ENCODE measurements around the gene RASGEF1C. TPM values are rescaled to one million over a fixed set of nuclear protein-coding genes. Genes with fewer than 3 reads are reported as not detected.

RASGEF1C gene
- total RNA-seq, 1 donor from 2014 or later: 4.8 TPM

GRCh38 chr5:180081481-180081880, 127.5 kb downstream of the RASGEF1C start:
- no peak for DNase-seq

GRCh38 chr5:180080486-180081280, 128.3 kb downstream of the RASGEF1C start:
- no peak for DNase-seq

DNA sequence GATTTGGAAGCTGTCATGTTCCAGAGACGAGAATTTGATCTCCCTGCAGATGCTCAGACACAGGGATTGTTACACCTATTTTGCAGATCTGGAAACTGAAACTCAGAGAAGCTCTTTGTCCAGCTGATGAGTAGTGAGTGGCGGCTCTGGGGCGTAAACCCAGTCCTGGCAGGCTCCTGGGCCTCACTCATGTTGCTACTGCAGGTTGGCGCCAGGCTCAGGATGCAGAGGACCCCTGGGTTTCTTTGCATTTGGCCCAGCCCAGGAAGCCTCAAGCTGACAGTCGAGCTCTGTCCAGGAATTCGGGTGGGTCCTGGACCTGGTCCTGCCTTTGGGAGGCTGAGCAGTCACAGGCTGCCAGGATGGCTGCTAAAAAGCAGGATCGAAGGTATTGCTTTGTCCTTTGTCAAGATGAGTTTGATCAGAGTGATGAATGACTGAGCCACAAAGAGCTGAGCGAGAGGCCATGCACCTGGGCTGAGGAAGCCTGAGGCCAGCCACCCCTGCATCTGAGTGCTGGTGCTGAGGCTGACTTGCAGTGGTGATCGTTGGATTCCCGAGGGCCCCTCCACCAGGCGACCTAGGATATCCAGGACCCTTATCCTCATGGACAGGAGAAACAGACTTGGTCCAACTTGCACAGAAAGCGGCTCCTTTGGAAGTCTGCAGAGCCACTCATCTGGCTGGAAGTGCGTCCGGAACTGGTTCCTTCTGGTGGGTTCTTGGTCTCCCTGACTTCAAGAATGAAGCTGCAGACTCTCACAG, 129.1 kb downstream of the RASGEF1C start:
- no peak for DNase-seq

- DNase-seq: no peak
Observed at GRCh38 chr5:180078348-180078747, 130.7 kb downstream of the RASGEF1C start.

DNA sequence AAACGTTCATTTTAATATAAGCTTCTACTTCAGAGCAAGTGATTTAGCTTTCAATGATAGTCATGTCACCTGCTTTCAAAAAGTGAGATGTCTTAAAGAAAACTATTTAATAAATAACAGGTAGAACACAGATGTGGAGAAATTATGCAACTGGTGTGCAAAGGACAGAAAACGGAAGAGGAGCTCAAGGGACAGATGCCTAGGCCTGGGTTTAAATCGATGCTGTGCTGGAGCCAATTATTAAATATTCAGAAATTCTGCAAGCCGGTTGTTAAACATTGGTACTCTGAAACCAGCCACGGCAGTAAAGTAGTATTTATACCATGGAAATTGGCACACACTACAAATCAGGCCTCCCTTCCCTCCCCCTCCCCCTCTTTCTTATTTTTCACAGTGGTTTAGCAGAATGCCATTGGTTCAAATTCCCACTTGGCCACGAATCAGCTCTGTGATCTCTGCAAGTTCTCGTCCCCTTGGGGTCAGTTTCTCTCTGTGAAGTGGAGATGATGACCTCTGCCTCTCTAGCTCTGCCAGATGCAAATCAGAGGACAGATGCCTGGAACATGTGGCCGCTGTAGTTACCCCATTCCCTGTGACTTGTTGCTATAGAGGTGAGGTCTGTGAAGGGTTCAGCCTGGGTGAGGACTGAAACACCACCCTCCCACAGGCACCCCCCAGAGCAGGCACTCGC, 131.3 kb downstream of the RASGEF1C start:
- DNase-seq: no peak

GRCh38 chr5:180075703-180076102, 133.3 kb downstream of the RASGEF1C start:
- no peak for DNase-seq

- DNase-seq: no peak
Observed at GRCh38 chr5:180074462-180074861, 134.5 kb downstream of the RASGEF1C start.

GRCh38 chr5:180072556-180072955, 136.5 kb downstream of the RASGEF1C start:
- DNase-seq: no peak

DNA sequence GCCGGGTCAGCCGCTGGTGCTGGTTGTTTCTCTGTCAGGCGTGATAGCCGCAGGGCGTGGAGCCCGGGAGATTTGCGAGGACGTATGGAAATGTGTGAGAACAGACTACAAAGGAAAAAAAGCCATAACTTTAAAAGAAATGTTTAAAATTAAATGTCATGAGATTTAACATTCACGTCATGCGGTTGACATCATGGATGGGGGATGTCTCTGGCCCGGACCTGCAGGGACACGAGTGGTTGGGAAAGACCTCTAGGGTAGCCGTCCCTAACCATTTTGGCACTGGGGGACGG, 136.8 kb downstream of the RASGEF1C start:
- no peak for DNase-seq

DNA sequence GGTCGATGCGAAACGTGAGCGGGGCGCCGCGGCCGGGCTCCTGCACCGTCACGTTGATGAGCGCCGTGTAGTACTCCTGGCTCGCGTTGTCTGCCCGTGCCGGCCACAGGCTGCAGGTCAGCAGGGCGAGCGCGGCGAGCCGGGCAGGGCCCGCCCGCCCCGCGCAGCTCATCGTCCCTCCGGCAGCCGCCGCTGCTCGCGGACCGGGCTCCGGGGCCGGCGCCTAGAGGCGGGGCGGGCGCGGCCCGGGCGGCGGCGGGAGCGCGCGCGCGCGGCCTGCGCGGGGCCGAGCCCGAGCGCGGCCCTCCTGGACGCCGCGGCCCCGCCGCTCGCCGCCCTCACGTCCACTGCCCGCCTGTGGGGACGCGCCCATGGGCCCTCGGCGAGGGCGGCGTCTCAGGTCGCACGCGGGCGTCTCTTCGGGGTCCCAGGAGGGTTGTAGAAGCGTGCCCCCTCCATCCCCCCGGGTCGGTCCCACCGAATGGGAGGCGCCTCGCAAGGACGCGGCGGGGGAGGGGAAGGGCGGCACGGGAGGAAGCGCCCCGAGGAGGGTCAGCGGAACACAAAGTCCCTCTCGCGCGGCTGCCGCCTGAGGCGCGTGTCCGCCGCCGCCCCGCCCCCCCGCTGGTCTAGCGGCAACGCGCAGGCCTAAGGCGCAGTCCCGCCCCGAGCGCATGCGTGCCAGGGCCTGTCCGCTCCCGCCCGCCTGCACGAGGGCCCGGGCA, 137.3 kb downstream of the RASGEF1C start, which contains the start of gene RNF130:
Gene RNF130, minus strand, starts transcription at position 229 of the 725 bp plus-strand sequence. Its CDS starts 57 bp downstream, at position 172.
- peak; percentile 97 for DNase-seq

DNA sequence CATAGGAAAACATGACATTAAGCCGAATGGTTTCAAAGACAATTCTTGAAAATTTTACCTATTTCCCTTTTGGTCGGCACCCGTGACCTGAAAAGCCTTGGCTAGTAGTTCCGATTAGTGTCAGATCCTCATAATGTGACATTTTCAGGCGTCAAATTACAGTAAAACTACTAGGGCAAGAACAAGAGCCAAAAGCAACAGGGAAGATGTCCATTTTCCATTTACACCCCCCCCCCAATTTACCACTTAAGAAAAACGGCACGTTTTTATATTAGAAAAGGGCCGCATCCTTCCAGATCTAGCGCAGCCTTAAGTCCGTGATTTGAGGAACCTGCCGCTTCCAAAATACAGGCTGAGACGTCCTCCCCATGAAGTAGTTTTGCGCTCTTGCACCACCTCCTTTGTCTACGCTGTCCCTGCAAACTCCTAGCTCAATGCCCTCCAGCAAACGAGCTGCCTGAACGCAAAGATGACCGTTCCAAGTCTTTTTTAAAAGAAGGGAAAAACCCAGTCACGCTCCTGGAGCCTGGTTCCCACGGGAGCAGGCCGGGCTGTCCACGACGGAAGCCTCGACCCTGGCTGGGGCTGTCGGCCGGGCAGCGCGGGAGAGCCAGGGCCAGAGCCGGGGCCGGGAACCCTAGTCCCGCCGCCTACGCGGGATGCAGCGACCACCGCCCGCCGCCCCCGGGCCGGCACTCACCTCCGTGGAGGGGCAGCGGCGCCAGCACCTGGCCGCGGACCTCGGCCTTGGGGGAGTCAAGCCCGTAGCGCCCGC, 138.1 kb downstream of the RASGEF1C start:
- DNase-seq: peak; percentile 69

- no peak for DNase-seq
Observed at GRCh38 chr5:180069589-180070247, 139.3 kb downstream of the RASGEF1C start.

- DNase-seq: no peak
Observed at GRCh38 chr5:180068519-180069090, 140.4 kb downstream of the RASGEF1C start.

DNA sequence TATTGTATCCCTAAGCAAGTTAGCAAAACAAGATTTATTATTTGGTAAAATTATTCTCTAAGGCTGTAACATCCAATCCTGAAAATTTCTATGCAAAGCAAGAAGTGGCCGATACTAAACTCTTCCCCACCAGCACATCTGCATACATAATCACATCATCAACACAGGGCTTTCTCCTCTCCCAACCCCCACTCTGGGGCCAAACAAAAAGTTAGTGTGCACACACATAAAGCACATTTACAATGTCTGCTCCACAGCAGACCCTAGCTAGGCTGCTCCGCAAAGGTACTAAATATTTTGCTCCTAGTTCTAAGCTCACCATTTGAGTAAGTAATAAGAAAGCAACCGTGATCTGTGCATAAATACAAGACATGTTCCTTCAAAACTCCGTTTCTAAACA, 141.0 kb downstream of the RASGEF1C start:
- no peak for DNase-seq

DNA sequence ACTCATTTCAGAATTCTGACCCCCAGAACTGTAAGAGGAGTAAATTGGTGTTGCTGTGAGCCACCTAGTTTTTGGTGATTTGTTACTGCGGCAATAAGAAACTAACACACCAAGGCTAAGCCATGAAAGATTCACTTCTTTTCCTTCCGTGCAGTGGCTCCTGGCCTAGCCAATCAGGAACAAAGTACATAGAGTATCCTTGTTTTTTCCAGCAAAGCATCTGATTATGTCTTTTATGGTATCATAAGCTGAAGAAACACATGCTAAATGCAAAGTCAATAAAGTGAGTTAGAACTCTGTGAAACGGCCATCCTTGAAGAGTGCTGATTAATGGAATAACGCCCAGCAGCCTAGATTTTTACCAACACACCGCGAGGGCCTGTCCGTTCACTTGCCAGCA, 148.8 kb downstream of the RASGEF1C start:
- no peak for DNase-seq

- no peak for DNase-seq
Observed at GRCh38 chr5:180059326-180059725, 149.7 kb downstream of the RASGEF1C start.

DNA sequence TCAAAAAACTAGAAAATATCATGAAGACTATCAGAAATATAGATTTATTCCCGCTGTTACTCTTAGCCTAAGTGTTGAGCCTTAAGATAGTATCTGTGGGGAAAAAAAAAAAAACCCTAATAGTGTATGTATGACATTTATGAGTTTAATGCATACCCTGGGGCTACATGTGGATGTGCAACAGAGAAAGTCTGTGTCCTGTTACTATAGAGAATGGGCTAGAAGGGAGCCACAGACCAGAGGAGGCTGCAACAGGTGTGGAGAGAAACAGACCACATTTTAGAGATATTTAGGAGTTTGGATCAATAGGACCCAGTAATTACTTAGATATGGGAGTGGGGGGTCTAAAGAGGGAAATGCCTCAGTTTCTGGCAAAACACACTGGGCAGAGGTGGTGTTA, 152.9 kb downstream of the RASGEF1C start:
- DNase-seq: no peak

- no peak for DNase-seq
Observed at GRCh38 chr5:180054226-180054625, 154.8 kb downstream of the RASGEF1C start.

- DNase-seq: peak; percentile 18
Observed at GRCh38 chr5:180053061-180053602, 155.9 kb downstream of the RASGEF1C start.

DNA sequence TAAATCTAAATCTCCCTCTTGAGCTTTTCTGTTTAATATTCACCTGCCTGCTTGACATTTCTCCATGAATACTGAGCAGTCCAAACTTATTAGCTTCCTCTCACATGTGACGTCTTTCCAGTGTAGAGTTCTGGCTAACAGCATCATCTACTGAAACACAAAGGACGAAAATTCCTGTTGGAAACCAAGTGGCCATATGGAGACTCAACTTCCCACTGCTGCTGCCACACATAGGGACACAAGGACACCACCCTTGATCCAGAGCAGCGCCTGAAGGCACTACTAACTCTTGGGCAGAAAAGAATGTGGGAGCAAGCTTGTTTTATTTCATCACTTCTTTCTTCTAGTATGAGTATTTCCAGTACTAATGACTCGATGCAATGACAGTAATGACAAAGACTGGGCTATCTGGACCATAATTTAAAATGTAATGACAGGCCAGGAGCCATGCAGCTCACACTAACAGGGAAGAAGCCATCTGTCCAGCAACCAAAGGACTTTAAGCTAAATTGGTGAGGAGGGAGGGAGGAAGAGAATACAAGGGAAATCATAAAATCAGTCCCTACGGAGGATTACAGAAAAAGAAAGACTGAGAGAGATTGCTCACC, 156.7 kb downstream of the RASGEF1C start:
- DNase-seq: no peak
